ENCODE results near the gene APRT.
"Not testable (repeated sequence)": the region's sequence is repeated elsewhere in the genome, so short reads cannot be mapped to it uniquely, and the experiment has no call there.

APRT gene

DNA sequence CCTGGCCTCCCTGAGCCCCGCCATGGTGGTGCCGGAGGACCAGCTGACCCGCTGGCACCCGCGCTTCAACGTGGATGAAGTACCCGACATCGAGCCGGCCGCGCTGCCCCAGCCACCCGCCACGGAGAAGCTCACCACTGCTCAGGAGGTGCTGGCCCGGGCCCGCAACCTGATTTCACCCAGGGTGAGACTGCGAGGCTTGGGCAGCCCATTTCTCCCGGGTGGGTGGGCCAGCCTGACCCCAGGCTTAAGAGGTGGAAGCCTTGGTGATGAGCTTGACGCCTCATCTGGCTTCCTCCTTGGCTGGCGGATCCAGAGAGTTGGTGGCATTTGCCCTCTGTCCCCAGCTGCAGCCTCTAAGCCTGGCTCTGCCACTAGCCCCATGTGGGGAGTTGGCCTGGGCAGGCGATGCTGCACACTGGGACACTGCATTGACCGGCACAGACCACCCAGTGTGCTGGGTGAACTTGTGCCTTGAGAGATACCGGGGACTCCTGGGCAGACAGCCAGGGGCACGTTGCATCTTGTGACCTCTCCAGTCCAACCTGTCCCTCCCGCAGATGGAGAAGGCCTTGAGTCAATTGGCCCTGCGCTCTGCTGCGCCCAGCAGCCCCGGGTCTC is 5.1 kb downstream of the APRT start:
- no peak for DNase-seq

- no peak for DNase-seq
Measured at GRCh38 chr16:88805887-88806393, 5.8 kb downstream of the APRT start.

DNA sequence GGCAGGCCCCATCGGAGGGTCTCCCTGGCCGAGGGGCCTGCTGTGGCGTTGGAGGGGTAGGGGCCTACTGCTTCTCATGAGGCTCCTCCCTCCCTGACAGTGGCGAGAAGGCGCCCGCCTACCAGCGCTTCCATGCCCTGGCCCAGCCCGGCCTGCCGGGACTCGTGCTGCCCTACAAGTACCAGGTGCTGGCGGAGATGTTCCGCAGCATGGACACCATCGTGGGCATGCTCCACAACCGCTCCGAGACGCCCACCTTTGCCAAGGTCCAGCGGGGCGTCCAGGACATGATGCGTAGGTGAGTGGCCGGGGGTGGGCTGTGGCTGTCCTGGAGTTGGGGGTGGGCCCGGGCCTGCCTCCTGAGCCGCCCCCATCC is 6.4 kb downstream of the APRT start:
- DNase-seq, result no peak

GRCh38 chr16:88804552-88805339 is 7.0 kb downstream of the APRT start:
- no peak for DNase-seq

DNA sequence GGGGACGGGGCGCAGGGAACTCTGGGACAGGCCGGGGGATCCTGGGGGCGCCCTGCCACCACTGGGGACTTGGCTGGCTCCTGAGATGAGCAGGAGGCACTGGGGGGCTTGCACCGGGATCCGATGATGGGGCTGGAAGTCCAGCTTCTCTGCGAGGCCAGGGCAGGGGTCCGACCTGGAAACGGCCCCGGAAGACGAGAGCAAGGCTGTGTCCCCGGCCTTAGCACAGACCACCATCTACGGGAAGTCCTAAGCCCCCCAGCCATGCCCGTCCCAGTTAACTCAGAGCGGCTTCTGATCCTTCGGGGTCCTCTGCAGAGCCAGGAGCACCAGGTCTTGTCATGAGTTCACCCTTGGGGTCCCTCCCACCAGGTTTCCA is 7.6 kb downstream of the APRT start:
- DNase-seq, result no peak

DNA sequence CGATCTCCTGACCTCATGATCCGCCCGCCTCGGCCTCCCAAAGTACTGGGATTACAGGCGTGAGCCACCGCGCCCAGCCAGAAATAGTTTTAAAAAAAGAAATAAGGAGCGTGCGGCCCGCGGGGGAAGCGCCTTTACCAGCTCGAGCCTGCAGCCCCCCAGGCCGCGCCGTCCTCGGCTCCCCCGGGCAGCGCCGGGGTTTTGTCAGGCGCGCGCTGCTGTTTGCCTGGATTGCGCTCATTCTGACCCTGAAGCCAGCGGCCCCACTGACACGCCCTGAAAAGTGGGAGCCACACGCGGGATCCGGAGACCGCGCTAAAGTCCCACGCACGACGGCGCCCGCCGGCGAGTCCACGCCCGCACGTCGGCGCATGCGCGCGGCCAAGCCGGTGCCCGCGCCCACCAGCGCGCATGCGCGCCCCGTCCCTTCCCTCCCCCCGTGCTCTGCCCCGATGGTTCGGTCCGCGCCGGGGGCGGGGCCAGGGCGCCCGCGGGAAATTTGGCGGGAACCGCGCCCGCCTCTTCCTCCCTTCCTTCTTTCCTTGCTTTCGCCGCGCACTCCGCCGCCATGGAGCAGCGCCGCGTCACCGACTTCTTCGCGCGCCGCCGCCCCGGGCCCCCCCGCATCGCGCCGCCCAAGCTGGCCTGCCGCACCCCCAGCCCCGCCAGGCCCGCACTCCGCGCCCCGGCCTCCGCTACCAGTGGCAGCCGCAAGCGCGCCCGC is 8.3 kb downstream of the APRT start, which contains the start of gene CDT1:
Gene CDT1, plus strand, starts transcription at position 526 of the 724 bp plus-strand sequence. Its CDS starts 43 bp downstream, at position 569.
- DNase-seq, result peak; percentile 81

- no peak for DNase-seq
Measured at GRCh38 chr16:88800277-88800592, 11.5 kb downstream of the APRT start.

GRCh38 chr16:88799569-88800276 is 12.0 kb downstream of the APRT start:
- DNase-seq, result no peak

GRCh38 chr16:88798772-88799455 is 12.8 kb downstream of the APRT start:
- no peak for DNase-seq

DNA sequence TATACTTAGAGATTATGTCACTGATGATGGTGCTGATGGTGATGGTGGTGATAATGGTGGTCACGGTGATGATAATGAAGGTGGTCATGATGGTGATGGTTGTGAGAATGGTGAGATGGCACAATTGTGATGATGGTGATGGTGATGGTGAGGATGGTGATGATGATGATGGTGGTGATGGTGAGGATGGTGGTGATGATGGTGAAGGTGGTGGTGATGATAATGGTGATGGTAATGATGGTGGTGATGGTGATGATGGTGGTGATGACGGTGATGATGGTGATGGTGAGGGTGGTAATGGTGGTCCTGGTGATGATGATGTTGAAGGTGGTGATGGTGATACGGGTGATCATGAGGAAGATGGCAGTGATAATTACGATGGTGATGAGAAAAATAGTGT is 13.7 kb downstream of the APRT start:
- DNase-seq, result no peak

DNA sequence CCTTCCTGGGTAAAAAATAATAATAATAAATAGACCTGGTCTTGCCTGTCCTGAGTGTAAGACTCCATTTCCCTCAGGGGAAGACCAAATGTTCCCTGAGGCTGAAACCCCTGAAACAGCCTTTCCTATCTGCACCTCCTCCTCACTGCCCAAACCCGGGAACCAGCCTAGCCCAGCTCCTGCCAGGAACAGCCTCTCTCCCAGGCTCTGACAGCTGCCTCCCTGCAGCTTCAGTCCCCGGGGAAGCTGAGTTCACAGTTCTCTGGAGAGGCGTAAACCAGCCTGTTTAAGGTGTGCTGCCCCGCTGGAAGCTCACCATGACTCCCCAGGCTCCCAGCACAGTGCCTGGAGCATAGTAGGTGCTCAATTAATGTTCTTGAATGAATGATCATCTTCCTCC is 15.4 kb downstream of the APRT start:
- no peak for DNase-seq

GRCh38 chr16:88793251-88793954 is 18.3 kb downstream of the APRT start:
- no peak for DNase-seq

GRCh38 chr16:88792668-88793250 is 19.0 kb downstream of the APRT start:
- peak; percentile 41 for DNase-seq

GRCh38 chr16:88792078-88792550 is 19.6 kb downstream of the APRT start:
- DNase-seq, result peak; percentile 52

- DNase-seq, result peak; percentile 84
Measured at GRCh38 chr16:88790312-88791211, 21.2 kb downstream of the APRT start.

GRCh38 chr16:88789594-88789993 is 22.1 kb downstream of the APRT start:
- peak; percentile 78 for DNase-seq

GRCh38 chr16:88788749-88789148 is 23.0 kb downstream of the APRT start:
- not testable (repeated sequence) for DNase-seq

DNA sequence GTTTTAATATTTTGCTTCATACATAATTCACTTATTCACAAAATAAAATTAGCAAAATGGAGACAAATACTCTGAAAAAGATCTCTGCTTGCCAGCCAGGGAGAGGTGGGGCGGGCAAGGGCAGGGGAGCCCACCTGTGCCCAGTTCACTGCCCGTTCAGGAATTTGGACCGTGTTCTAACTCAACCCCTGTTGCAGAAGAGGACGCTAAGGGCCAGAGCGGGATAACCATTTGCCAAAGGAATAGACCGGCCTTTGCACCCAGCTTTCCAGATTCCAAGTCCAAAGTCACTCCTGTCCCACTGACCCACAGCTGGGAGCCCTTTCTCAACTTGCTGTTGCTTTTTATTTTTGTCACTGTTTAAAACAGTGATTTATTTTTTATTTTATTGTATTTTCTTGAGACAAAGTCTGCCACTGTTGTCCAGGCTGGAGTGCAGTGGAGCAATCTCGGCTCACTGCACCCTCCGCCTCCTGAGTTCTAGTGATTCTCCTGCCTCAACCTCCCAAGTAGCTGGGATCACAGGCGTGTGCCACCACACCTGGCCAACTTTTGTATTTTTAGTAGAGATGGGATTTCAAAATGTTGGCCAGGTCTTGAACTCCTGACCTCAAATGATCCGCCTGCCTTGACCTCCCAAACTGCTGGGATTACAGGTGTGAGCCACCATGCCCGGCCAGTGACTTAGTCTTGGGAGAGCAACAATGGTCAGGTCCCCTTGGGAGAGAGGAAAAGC is 24.0 kb downstream of the APRT start:
- no peak for DNase-seq

DNA sequence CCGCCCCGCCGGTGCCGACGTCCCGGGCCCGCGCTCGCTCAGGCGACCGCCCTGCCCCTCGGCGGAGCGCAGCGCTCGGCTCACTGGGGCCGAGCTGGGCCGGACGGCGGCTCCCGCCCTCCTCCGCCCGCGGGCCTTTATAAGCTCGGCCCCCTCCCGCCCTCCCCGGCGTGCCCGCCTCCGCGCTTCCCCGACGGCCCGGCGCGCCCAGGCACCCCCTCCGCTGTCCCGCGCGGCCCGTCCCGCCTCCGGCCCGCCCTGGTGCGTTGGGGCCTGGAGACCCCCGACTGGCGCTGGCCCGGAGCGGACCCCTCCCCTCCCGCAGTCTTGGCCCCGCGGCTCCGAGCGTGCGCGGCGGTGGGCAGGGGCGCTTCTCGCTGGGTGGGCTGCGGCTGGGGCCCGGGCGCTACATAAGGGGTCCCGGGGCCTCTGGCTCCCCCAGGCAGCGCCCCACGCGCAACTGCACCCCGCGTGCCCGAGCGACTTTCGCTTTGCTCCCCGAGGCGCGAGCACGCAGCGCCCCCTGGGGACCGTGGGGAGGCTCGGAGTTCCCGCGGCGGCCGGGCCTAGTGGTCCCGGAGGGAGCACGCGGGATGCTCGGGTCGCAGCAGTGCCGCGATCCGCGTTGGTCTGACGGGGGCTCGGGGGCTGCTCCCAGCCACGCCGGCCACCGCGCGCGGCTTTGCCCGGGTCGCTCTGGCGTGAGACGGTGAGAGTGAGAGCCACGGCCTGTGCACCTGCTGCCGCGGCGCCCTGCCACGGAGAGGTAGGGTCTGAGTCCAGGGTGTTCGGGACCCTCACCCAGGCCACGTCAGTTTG is 26.4 kb downstream of the APRT start, which contains the start of gene PIEZO1:
Gene PIEZO1, minus strand, starts transcription at position 115 of the 819 bp plus-strand sequence. CDS start 256 bp downstream, outside the sequence.
- peak; percentile 70 for DNase-seq

Data from inflammatory macrophage treated with lipopolysaccharide for 4 hours (primary cell).